SHP77 treated with DMSO at 0.1 percent for 48 hours (cell line): ENCODE results near the gene PROC.

Experiments
- DNase-seq: peaks from one replicate; lab custom pipeline; 2025; lab: John Stamatoyannopoulos, UW

Gene PROC

GRCh38 chr2:127456960-127457359 is 38.7 kb downstream of the PROC start:
- no peak for DNase-seq

- DNase-seq, result no peak
Observed at GRCh38 chr2:127462461-127462860, 44.2 kb downstream of the PROC start.

GRCh38 chr2:127463155-127463991 is 45.1 kb downstream of the PROC start:
- DNase-seq, result no peak

GRCh38 chr2:127464470-127465257 is 46.4 kb downstream of the PROC start:
- DNase-seq, result no peak

- DNase-seq, result no peak
Observed at GRCh38 chr2:127465258-127465657, 47.0 kb downstream of the PROC start.

- no peak for DNase-seq
Observed at GRCh38 chr2:127469051-127469450, 50.8 kb downstream of the PROC start.

GRCh38 chr2:127469974-127470373 is 51.7 kb downstream of the PROC start:
- no peak for DNase-seq

- no peak for DNase-seq
Observed at GRCh38 chr2:127471286-127471988, 53.2 kb downstream of the PROC start.

GRCh38 chr2:127472268-127472667 is 54.0 kb downstream of the PROC start:
- no peak for DNase-seq

- no peak for DNase-seq
Observed at GRCh38 chr2:127475788-127476187, 57.6 kb downstream of the PROC start.
